GM18909 (cell line): ENCODE measurements around the gene PARP3.
"Not testable (repeated sequence)": the region's sequence is repeated elsewhere in the genome, so short reads cannot be mapped to it uniquely, and the experiment has no call there.

Experiments
- ATAC-seq: cut with Tn5 transposase; IDR thresholded peaks from one replicate; pipeline ENCODE4 v1.9.1; 2021; ENCODE audit warnings: mild to moderate bottlenecking; ENCODE audit not compliant: unreplicated experiment, poor library complexity

PARP3 gene

DNA sequence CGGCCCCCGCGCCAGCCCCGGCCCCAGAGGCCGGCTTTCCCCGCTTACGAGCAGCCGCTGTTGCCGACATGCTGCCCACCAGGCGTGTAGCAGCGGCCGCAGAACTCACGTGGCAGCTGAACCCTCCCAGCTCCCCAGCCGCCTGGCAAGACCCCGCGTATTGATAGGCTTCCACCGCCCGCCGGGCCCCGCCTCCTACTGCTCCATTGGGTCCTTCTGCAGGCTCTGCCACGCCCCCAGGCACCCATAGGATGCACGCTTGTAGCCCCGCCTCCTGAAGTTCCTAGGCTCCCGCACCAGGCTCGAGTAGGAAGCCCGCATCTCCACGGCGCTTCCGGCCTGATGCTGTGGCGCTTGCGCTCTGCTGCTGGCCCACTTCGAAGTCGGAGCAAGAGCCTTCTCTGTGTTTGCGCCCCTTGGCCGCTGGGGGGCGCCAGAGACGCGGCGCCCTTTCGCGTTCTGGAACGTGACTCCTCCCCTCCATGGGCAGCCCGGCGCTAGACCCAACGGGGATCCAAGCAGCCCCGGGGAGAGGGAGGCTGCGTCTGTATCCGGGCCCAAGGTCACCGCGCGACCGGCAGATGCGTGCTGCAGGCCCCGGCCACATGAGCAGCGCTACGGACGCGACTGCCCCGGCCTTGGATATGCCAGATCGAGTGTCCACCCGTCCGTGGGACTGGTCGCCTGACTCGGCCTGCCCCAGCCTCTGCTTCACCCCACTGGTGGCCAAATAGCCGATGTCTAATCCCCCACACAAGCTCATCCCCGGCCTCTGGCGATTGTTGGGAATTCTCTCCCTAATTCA, at the start of gene PARP3, which contains the start of gene RRP9:
PARP3 (plus strand) TSS at position 566 of the 805 bp plus-strand sequence. CDS start 993 bp downstream, outside the sequence.
RRP9 (minus strand) TSS at position 107 of the 805 bp plus-strand sequence; CDS start at position 70, 37 bp downstream.
- ATAC-seq, result peak; percentile 93

DNA sequence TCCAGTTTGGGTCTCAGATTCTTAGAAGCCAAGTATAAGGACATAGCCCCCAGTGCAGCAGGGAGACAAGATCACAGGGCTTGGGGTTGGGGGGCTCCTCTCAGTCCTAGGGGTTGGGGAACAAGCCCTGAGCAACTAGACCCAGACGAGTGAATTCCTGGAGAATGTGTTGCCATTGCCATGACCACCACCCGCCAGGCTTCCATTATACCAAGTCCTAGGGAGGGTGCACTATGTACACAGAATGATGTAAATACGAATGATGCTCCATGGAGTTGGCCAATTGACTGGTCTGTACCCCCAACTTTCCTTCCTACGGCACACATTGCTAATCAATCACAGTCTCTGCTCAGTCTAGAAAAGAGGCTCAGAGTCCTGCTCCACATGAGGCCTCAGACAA, 47.8 kb upstream of the PARP3 start:
- no peak for ATAC-seq

DNA sequence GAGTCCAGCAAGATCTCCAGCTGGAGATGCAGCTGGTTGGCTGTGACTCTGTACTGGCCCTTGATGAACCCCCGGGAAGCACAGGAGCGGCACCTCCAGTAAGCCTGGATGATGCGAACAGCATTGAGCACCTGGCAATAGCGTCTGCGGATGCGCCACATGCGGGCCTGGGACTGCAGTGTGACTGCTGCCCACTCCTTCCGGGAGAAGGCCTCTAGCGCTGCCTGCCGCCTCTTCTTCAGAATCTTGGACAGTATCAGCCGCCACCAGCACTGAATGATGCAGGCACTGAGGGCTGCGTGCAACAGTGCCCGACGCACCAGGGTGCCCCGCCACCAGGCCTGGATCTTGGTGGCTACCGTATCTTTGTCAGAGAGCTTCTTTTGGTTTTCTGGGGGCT, 47.2 kb upstream of the PARP3 start:
- ATAC-seq, result no peak

DNA sequence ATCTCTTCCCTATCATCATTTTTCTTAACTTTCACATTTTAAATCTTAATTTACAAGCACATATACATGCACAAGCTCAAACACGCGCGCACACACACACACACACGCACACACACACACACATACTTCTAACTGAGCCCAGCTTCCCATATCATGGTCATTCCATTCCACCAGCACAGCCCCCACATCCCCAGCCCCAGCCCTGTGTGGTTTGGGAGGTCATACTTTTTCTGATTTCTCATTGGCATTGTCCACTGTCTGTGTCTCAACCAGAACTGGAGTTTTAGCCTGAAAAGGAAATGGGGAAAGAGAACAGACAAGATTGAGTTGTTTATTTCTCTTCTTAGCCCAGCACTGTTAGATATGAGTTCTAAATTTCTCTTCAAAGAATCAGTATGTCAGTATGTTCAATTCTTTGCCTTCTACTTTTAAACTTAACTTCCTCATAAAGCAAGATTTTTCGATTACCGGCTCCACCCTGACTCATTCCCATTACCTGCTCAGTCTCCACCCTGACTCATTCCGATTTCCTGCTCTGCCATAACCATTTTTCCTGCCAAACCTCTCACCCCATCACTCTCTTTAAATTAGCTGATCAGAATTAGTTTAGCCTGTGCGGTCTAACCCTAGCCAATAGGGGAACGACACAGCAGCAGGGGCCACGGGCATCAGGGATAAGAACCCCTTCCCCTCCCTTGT, 45.4 kb upstream of the PARP3 start:
- no peak for ATAC-seq

DNA sequence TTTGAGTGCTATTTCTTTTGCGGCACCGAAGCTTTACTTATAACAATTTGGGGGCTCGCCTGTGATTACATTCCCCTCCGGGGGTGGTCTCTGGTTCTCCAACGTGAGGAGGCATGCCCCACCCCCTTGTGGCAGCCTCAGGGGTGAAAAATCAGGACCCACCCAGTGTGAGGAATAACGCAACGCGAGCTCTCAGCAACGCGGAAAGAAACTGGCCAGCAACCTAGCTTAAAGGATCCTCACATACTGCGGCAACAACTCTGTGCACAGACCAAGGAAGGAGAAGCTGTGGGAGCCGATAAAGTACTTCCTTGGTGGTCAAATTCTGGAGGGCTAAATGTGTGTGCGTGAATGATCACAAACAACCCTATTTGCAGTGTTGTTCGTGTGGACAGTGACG, 44.8 kb upstream of the PARP3 start:
- no peak for ATAC-seq

DNA sequence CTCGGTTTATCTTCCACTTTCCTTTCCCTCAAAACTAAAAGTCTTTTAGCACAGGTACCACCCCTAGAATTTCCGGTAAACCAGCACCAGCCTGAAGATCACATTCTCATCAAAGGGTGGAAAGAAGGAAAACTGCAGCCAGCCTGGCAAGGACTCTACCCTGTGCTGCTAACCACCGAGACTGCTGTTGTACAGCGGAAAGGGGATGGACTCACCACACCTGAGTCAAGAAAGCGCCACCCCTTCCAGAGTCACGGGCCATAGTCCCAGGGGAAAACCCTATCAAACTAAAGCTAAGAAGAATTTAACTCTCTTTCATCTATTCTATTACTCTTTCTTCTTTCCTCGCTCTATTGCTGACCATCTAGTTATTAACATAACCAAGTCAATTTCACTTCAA, 42.1 kb upstream of the PARP3 start:
- ATAC-seq, result not testable (repeated sequence)

DNA sequence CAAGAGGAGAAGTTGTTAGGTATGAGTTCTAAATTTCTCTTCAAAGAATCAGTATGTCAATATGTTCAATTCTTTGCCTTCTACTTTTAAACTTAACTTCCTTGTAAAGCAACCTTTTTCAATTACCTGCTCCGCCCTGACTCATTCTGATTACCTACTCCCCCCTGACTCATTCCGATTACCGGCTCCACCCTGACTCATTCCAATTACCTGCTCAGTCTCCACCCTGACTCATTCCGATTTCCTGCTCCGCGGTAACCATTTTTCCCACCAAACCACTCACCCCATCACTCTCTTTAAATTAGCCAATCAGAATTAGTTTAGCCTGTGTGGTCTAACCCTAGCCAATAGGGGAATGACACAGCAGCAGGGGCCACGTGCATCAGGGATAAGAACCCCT, 39.8 kb upstream of the PARP3 start:
- ATAC-seq, result not testable (repeated sequence)

DNA sequence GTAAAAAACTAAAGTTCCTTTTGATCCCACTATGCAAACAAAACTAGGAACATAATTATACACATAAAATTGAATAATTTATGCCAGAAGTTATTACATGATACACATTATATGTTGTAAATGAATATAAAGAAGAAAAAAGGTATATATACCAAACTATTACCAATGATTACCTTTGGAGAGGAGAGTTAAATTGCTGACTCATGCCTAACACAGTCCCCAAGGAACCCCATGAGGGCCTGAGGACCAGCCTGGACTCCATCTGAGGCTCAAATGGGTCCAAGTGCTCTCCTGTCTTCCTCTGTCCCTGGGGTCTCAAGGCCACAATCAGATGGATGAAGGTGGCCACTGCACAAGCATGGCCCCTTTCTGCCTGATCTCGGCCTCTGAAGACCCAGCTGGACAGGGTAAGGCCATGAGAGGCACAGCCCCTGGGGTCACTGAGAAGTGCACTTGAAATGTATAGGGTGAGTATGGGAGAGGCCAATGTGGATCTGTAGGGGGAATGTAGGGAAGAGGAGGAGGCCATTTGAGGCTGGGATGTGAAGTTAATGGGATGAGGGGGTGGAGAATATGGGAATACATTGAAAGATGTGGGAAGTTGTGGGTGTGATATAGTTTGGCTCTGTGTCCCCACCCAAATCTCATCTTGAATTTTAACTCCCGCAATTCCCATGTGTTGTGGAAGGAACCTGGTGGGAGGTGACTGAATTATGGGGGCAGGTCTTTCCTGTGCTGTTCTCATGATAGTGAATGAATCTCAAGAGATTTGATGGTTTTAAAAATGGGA, 37.9 kb upstream of the PARP3 start:
- no peak for ATAC-seq

DNA sequence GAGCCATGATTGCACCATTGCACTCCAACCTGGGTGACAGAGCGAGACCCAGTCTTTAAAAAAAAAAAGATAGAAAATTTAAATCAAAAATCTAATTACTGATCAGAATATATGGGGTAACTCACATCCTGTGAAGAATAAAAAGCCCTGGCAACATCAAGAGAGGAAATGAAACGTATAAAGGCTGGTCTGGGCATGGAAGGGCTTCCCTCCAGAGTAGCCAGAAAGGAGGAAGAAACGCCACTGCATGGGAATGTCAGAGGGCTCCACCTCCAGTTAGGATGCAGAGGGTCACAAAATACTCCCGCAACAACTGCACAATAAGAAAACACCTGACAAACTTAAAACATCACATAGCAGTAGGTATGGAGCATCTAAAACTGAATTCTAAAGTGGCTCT, 34.1 kb upstream of the PARP3 start:
- ATAC-seq, result no peak

DNA sequence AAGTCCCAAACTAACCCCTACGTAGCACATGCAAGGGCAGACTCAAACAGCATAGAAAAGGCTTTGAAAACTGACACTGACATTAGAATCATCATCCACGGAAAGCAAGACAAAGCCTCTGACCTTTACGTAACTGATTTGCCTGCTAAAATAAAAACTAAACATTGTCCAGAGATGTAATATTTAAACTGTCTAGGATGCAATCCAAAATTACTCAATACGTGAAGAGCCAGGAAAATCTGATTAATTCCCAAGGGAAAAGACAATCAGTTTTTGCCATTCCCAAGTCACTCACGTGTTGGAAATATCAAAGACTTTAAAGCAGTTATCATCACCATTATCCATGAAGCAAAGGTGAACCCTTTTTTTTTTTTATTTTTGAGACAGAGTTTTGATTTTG, 25.7 kb upstream of the PARP3 start:
- ATAC-seq, result no peak

DNA sequence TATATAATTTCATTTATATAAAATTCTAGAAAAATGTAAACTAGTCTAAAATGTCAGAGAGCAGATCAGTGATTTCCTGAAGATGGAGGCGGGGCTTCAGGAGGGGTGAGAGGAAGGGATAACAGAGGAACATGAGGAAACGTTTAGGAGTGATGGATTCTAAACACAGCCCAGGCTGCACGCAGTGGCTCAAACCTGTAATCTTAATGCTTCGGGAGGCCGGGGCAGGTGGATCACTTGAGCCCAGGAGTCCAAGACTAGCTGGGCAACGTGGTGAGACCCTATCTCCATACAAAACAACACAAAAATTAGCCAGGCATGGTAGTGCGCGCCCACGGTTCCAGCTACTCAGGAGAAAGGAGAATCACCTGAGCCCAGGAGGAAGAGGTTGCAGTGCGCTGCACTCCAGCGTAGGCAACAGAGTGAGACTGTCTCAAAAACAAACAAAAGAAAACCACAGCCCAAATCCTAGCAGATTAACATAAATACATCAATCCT, 21.0 kb upstream of the PARP3 start:
- no peak for ATAC-seq

DNA sequence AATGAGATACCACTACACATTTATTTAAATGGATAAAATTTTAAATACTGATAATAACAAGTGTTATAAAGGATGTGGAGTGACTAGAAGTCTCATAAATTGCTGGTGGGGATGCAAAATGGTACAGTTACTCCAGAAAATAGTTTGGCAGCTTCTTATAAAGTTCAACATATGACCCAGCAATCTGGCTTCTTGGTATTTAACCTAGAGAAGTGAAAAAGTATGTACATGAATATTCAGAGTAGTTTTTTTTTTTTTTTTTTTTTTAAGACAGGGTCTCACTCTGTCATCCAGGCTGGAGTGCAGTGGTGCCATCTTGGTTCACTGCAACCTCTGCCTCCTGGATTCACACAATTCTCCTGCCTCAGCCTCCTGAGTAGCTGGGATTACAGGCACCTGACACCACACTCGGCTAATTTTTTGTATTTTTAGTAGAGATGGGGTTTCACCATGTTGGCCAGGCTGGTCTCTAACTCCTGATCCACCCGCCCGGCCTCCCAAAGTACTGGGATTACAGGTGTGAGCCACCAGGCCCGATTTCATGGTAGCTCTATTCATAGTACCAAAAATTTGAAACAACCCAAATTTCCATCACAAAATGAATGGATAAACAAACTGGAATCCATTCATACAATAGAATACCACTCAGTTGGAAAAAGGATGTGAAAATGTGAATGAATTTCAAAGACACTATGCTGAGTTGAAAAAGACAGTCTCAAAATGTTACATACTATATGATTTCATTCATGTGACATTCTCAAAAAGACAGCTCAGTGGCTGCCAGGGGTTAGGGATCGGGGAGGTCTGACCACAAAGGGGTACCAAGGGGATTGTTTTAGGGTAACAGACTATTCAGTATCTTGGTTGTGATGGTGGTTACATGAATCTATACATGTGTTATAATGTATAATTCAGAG, 14.8 kb upstream of the PARP3 start:
- ATAC-seq, result no peak

DNA sequence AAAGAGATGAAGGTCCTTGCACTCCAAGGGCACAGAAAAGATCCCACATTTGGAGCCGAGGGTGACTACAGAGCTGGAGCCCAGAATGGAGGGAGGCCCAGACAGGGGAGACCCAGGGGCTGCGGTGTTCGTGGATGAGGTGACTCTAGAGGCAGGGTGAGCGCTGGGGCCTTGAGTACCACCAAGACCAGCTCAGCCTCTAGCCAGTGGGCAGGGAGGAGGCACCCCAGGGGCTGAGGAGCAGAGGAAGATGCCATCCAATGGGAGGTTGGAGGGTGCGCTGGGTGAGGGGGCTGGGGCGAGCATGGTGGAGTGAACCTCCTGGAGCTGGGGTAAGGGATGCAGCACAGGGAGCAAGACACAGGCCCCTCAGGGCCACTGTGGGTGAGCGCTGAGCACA, 13.7 kb upstream of the PARP3 start:
- ATAC-seq, result no peak

DNA sequence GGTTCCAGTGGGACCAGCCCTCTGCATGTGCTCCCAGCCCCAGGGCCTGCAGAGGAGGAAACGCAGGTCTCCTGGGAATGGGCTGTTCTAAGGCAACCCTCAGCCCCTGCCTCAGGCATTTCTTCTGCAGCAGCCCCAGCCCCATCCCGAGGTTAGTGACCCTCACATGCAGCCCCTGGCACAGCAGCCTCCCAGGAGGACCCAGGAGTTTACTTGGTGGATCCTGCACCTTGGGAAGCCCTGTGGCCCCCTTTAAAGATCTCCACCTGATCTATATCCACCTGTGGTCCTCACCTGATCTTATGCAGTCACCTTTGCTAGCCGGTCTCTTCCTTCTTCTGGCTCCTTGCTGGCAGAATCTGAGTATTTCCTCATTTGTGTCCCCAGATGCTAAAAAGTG, 13.2 kb upstream of the PARP3 start:
- ATAC-seq, result not testable (repeated sequence)

DNA sequence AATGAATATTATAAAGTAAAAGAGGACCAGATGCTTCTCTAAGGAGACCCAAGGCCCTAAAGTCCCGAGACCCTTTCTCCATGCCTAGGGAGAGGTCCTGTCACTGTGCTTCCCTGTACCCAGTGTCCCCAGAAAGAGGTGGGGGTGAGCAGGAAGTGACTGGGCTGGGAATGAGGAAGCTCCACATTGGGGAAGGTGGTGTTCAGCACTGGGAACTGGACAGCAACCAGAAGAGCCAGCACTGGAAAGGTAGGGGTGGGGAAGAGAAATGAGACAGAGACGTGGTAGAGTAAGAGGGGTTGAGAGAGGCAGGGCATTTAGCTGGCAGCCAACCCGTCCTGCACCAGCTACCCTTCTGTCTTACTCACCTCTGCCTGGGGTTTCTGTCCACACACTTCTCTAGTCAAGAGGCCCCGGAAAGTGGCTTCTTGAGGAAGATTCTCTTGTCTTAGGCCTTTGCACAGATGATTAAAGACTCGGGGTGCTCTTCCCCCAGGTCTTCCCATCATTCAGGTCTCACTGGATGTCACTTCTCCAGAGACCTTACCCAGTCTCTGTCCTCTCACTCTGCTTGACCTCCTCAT, 12.7 kb upstream of the PARP3 start:
- no peak for ATAC-seq

DNA sequence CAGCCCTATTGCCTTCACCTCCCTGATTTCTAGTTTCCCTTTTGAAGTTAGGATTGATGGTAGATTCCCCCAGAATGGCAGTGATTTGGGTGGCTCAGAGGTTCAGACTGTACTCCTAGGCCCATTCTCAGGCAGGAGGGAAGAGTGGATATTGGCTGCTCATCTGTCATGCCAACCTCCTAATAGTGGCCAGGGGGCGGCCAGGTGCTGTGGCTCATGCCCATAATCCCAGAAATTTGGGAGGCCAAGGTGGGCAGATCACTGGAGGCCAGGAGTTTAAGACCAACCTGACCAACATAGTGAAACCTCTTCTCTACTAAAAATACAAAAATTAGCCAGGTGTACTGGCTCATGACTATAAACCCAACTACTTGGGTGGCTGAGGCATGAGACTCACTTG, 11.7 kb upstream of the PARP3 start:
- ATAC-seq, result no peak

DNA sequence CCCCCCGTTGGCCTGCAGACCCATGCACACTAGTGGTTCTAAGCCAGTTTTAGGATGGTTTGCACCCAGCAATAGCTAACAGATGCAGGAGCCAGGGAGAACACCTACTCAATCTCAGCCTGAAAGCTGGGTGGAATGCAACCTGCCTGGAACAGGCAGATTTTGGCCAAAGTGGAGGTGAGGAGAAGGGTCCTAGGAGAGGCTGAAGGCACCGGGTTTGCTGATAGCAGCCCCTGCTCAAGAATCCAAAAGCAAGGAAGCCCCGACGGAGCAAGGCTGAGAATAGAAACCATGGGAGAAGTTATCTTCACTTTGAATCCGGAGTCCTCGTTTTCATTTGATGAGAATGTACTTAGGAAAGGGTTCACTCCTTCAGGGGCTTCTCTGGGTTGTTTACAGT, 10.4 kb upstream of the PARP3 start:
- ATAC-seq, result no peak

DNA sequence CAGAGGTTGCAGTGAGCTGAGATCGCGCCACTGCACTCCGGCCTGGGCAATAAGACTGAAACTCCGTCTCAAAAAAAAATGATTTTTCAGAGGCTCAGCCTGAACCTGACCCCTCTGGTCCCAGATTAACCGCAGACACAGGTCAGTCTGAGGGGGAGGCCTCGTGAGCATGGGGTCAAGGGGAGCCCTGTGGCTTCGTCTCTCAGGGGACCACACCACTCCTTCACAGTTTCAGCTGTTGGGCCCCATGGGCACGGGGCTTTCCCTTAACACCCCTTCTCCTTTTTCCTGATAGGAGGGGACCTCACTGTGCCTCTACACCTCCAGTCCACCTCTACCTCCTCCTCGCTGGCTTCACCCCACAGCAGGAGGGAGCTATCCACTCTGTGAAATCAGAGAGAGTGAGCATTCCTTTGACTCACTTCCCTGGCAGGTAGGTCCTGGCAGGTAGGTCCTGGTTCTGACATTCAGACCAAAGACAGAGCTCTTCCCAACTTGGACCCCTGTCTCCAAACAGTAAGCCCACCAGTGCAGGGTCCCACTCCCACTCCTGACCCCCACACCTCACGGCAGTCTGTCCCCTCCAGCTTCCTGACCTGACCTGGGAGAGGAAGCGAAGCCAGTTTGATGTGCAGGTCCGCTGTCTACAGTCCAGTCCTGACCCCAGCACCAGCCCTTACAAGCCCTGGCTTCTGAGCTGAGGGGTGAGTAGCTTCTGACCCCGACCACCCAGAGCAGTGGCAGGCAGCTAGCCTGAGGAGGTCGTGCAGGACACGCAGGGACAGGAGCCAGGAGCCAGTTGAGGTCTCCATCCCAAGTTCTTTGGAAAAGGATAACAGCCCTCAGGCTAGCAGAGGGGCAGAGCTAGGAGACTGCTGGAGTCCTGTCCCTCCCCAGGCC, 9.4 kb upstream of the PARP3 start:
- ATAC-seq, result no peak
